WTC11 (cell line): Measurements from ENCODE around the gene GIGYF1. TPM values are rescaled to one million over a fixed set of nuclear protein-coding genes. Genes with fewer than 3 reads are reported as not detected.

ENCODE experiments used
- ATAC-seq: fragments of 200-7000 bp; cut with Tn5 transposase; 2 replicates; pipeline ENCODE4 v1.10.0; 2021; ENCODE audit warnings: mild to moderate bottlenecking, moderate library complexity
- CTCF ChIA-PET: fragments of 300-600 bp; sonication (Branson Sonifier 250); formaldehyde crosslinking; loops from one replicate; lab custom pipeline; 2021; ENCODE audit warnings: antibody characterized with exemption; lab: Charles Lee
- POLR2A ChIA-PET: fragments of 350-600 bp; sonication (Branson Sonifier 250); formaldehyde crosslinking; loops from one replicate; lab custom pipeline; 2021; ENCODE audit warnings: antibody characterized with exemption; lab: Charles Lee
- DNase-seq: peaks from one replicate; pipeline ENCODE4 v3.0.0; 2021; ENCODE audit warnings: low spot score
- H3K27ac Mint-ChIP-seq: 2 replicates; pipeline ENCODE4 v1.8.0; 2021; ENCODE audit warnings: mixed read lengths
- H3K27me3 Mint-ChIP-seq: 2 replicates; pipeline ENCODE4 v1.8.0; 2021; ENCODE audit warnings: low read depth, mild to moderate bottlenecking, moderate library complexity, mixed read lengths
- H3K36me3 Mint-ChIP-seq: 2 replicates; pipeline ENCODE4 v1.8.0; 2021; ENCODE audit warnings: mixed read lengths
- H3K4me1 Mint-ChIP-seq: 2 replicates; pipeline ENCODE4 v1.8.0; 2022; ENCODE audit warnings: mixed read lengths
- H3K4me3 Mint-ChIP-seq: 2 replicates; pipeline ENCODE4 v1.8.0; 2021; ENCODE audit warnings: mild to moderate bottlenecking, moderate library complexity, mixed read lengths
- H3K9me3 Mint-ChIP-seq: 2 replicates; pipeline ENCODE4 v1.8.0; 2021; ENCODE audit warnings: mixed read lengths
- CBFB ChIP-seq: sonication (generic); formaldehyde crosslinking; IDR thresholded peaks from 2 replicates; pipeline ENCODE4 v1.8.1; 2022; ENCODE audit warnings: mild to moderate bottlenecking, low read depth, missing genetic modification reagents
- E2F4 ChIP-seq: sonication (generic); formaldehyde crosslinking; IDR thresholded peaks from 2 replicates; pipeline ENCODE4 v1.8.1; 2022; ENCODE audit warnings: low read depth, mild to moderate bottlenecking, moderate library complexity, missing genetic modification reagents, borderline replicate concordance
- ERG ChIP-seq: fragments of 250-450 bp; sonication (Bioruptor Pico); IDR thresholded peaks from 2 replicates; pipeline ENCODE4 v1.8.0; 2021; ENCODE audit warnings: mild to moderate bottlenecking
- ETV6 ChIP-seq: sonication (generic); formaldehyde crosslinking; IDR thresholded peaks from 2 replicates; pipeline ENCODE4 v1.8.1; 2022; ENCODE audit warnings: mild to moderate bottlenecking, missing genetic modification reagents
- IRF1 ChIP-seq: sonication (generic); formaldehyde crosslinking; IDR thresholded peaks from 2 replicates; pipeline ENCODE4 v1.8.0; 2023; ENCODE audit warnings: missing genetic modification reagents
- PRDM15 ChIP-seq: sonication (generic); formaldehyde crosslinking; IDR thresholded peaks from 2 replicates; pipeline ENCODE4 v1.8.0; 2022; ENCODE audit warnings: missing genetic modification reagents
- PRRX2 ChIP-seq: fragments of 250-450 bp; sonication (Bioruptor Pico); IDR thresholded peaks from 2 replicates; pipeline ENCODE4 v1.8.0; 2021; ENCODE audit warnings: mild to moderate bottlenecking
- RELA ChIP-seq: sonication (generic); formaldehyde crosslinking; IDR thresholded peaks from 2 replicates; pipeline ENCODE4 v1.8.1; 2022; ENCODE audit warnings: missing genetic modification reagents, mild to moderate bottlenecking, borderline replicate concordance
- TCF7 ChIP-seq: sonication (generic); formaldehyde crosslinking; IDR thresholded peaks from 2 replicates; pipeline ENCODE4 v1.8.0; 2022; ENCODE audit warnings: mild to moderate bottlenecking, low read depth, missing genetic modification reagents, moderate library complexity
- ZBTB21 ChIP-seq: sonication (generic); formaldehyde crosslinking; IDR thresholded peaks from 2 replicates; pipeline ENCODE4 v1.8.1; 2023; ENCODE audit warnings: mild to moderate bottlenecking, missing genetic modification reagents, borderline replicate concordance
- ZNF138 ChIP-seq: sonication (generic); formaldehyde crosslinking; conservative IDR thresholded peaks from 2 replicates; pipeline ENCODE4 v1.8.1; 2022; ENCODE audit warnings: mild to moderate bottlenecking, moderate library complexity, missing genetic modification reagents
- ZNF232 ChIP-seq: sonication (generic); formaldehyde crosslinking; IDR thresholded peaks from 2 replicates; pipeline ENCODE4 v1.8.0; 2022; ENCODE audit warnings: mild to moderate bottlenecking, missing genetic modification reagents
- total RNA-seq: library from RNA; stranded (reverse); gene quantifications from 3 replicates; pipeline ENCODE4 v1.2.3, GENCODE V29; 2021
- TF ChIP-seq, protein P1 (sequence below): sonication (generic); formaldehyde crosslinking; IDR thresholded peaks from 2 replicates; pipeline ENCODE4 v1.8.0; 2022; ENCODE audit warnings: mild to moderate bottlenecking, missing genetic modification reagents
- TF ChIP-seq, protein P2 (sequence below): sonication (generic); formaldehyde crosslinking; IDR thresholded peaks from 2 replicates; pipeline ENCODE4 v1.8.1; 2022; ENCODE audit warnings: mild to moderate bottlenecking, moderate library complexity, missing genetic modification reagents
- TF ChIP-seq, protein P3 (sequence below): sonication (generic); formaldehyde crosslinking; IDR thresholded peaks from 2 replicates; pipeline ENCODE4 v1.8.1; 2023; ENCODE audit warnings: mild to moderate bottlenecking, moderate library complexity, missing genetic modification reagents
- TF ChIP-seq, protein P4 (sequence below): sonication (generic); formaldehyde crosslinking; IDR thresholded peaks from 2 replicates; pipeline ENCODE4 v1.8.1; 2023; ENCODE audit warnings: mild to moderate bottlenecking, missing genetic modification reagents, moderate library complexity
- TF ChIP-seq, protein P5 (sequence below): fragments of 250-450 bp; sonication (Bioruptor Pico); conservative IDR thresholded peaks from 2 replicates; pipeline ENCODE4 v1.9.0; 2021; ENCODE audit warnings: mild to moderate bottlenecking

Gene GIGYF1
- total RNA-seq, 1 experiment from 2014 or later = 130 TPM

DNA sequence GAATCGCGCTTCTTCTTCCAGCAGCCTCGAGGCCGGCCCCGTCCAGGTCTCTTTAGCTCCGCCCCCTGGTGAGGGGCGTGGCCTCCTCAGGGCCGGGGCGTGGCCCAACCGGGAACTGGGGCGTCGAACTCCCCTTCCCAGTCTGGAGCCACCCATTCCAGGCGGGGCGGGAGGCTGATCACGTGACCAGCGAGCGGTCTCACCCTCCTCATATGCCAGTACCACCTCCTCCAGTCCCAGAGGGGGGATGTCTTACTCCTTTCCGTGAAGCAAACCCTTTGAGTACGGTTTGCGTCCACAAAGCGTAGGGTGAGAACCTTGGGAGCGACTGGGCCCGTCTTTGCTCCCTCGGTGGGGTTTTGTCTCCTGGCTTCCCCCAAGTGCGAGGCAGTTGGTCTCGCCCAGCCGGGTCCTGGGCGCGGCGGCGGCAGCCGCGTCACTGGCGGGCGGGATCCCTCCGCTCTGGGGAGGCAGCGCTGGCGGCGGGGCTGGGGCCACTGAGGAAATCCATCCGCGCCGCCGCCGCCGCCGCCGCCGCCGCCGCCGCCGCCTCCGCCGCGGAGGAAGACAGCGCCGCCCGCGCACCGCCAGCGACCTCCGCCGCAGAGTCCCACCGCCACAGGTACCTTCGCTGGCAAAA is 20.6 kb downstream of the GIGYF1 start, which contains the start of gene GNB2 (continued):
- TF ChIP-seq, protein P1, sequence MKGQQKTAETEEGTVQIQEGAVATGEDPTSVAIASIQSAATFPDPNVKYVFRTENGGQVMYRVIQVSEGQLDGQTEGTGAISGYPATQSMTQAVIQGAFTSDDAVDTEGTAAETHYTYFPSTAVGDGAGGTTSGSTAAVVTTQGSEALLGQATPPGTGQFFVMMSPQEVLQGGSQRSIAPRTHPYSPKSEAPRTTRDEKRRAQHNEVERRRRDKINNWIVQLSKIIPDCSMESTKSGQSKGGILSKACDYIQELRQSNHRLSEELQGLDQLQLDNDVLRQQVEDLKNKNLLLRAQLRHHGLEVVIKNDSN (CRISPR knock-in tag) = peak; percentile 96
- TF ChIP-seq ERG (CRISPR knock-in tag) (no peak), RELA (CRISPR knock-in tag) (no peak)
- TF ChIP-seq, protein P2, sequence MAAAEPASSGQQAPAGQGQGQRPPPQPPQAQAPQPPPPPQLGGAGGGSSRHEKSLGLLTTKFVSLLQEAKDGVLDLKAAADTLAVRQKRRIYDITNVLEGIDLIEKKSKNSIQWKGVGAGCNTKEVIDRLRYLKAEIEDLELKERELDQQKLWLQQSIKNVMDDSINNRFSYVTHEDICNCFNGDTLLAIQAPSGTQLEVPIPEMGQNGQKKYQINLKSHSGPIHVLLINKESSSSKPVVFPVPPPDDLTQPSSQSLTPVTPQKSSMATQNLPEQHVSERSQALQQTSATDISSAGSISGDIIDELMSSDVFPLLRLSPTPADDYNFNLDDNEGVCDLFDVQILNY = 0 out of 2 replicates have a peak, but pooled peaks have one; percentile 15
- TF ChIP-seq, protein P3, sequence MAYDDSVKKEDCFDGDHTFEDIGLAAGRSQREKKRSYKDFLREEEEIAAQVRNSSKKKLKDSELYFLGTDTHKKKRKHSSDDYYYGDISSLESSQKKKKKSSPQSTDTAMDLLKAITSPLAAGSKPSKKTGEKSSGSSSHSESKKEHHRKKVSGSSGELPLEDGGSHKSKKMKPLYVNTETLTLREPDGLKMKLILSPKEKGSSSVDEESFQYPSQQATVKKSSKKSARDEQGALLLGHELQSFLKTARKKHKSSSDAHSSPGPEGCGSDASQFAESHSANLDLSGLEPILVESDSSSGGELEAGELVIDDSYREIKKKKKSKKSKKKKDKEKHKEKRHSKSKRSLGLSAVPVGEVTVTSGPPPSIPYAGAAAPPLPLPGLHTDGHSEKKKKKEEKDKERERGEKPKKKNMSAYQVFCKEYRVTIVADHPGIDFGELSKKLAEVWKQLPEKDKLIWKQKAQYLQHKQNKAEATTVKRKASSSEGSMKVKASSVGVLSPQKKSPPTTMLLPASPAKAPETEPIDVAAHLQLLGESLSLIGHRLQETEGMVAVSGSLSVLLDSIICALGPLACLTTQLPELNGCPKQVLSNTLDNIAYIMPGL (CRISPR knock-in tag) = 0 out of 2 replicates have a peak, but pooled peaks have one; percentile 23

DNA sequence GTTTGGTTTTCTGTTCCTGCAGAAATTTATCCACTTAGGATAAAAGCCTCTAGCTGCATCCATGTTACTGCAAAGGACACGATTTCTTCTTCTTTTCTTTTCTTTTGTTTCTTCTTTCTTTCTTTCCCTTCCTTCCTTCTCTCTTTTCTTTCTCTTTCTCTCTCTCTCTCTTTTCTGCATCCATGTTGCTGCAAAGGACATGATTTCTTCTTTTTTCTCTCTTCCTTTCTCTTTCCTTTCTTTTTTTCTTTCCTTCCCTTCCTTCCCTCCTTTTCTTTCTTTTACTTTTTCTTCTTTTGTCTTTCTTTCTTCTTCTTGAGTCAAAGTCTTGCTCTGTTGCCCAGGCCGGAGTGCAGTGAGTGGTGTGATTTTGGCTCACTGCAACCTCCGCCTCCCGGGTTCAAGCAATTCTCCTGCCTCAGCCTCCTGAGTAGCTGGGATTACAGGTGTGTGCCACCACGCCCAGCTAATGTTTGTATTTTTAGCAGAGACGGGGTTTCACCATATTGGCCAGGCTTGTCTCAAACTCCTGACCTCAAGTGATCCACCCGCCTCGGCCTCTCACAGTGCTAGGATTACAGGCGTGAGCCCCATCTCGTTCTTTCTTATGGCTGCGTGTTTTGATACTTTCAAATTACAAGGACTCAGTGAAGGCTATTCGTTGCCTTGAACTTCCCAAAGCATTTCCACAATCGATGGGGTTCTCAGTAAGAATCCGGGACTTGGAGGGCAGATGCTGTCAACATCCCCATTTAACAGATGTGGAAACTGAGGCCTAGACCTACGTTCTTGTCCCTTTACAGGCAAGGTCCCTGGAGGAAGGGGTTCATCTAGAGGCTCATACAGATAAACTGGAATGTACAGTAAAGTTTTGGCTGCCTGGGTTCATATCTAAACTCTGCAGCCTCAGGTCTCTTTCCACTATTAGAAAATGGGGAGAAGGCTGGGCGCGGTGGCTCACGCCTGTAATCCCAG is 22.4 kb downstream of the GIGYF1 start:
- Mint-ChIP-seq H3K4me3 (no peak overlapping the region), H3K27me3 (peaks cover 47% of the 10 kb centered on the region), H3K9me3 (peaks cover 3% of the 10 kb centered on the region; the same call in 1 of the 2 replicates), H3K4me1 (peaks cover 4% of the 10 kb centered on the region), H3K27ac (no peak overlapping the region), H3K36me3 (no peaks in the 10 kb centered on the region; the same call in 1 of the 2 replicates)
- ChIA-PET POLR2A (no interaction called here), CTCF (interaction anchor here (1.1 to 2.1 kb wide), 3 partner anchors 38 to 59 kb away, joined by 3 to 12 read pairs (median 6); partner anchors contain the start of gene MOSPD3)
- DNase-seq (no peak), ATAC-seq (no peak)
- TF ChIP-seq, protein P4, sequence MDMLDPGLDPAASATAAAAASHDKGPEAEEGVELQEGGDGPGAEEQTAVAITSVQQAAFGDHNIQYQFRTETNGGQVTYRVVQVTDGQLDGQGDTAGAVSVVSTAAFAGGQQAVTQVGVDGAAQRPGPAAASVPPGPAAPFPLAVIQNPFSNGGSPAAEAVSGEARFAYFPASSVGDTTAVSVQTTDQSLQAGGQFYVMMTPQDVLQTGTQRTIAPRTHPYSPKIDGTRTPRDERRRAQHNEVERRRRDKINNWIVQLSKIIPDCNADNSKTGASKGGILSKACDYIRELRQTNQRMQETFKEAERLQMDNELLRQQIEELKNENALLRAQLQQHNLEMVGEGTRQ (CRISPR knock-in tag) = no peak
- TF ChIP-seq ZNF232 (CRISPR knock-in tag) (no peak), CBFB (CRISPR knock-in tag) (no peak), IRF1 (CRISPR knock-in tag) (no peak), ZNF138 (no peak), TCF7 (CRISPR knock-in tag) (no peak), ETV6 (CRISPR knock-in tag) (no peak), ZBTB21 (no peak), PRDM15 (CRISPR knock-in tag) (no peak), E2F4 (CRISPR knock-in tag) (no peak), PRRX2 (CRISPR knock-in tag) (no peak)
- TF ChIP-seq, protein P5, sequence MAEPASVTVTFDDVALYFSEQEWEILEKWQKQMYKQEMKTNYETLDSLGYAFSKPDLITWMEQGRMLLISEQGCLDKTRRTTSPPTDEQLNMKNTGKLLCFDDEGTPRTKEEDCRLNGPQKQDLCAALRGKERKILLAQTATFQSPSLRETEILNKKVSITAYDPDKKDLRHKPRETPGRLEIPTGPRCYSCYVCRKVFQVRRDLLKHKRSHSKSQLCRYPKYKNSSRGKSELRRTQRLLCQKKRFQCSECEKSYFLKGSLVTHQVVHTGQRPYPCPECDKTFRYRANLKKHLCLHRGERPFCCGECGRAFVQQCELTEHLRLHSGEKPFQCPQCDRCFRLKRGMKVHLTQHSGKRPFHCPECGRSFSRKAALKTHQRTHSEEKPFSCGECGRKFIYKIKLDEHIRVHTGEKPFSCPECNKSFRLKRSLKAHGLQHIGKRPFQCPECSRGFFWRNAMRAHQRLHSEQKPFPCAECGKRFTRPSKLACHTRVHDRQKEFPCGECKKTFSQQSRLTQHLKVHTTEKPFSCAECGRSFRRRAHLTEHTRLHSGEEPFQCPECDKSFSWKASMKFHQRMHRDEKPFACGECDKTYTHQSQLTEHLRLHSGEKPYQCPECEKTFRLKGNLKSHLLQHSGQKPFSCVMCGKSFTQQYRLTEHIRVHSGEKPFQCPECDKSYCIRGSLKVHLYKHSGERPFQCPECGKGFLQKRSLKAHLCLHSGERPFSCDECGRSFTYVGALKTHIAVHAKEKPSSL (CRISPR knock-in tag) = no peak
